HEK293 (cell line): ENCODE measurements around the gene BCAT1.

ENCODE experiments used
- CTCF ChIA-PET: fragments of 350-600 bp; formaldehyde crosslinking; extraction: SDS; loops from one replicate; lab custom pipeline; 2021; ENCODE audit warnings: antibody characterized with exemption; lab: Yijun Ruan, JAX
- POLR2A ChIA-PET: fragments of 300-600 bp; formaldehyde crosslinking; extraction: SDS; loops from one replicate; lab custom pipeline; 2020; ENCODE audit warnings: antibody characterized with exemption, inconsistent platforms; lab: Yijun Ruan, JAX
- H3K27ac ChIP-seq: fragments of 200-500 bp; sonication (Bioruptor generic); 2 replicates; pipeline ENCODE4 v1.5.1; 2014; ENCODE audit warnings: low read depth, low read length, control low read depth, inconsistent platforms; ENCODE audit errors: extremely low read depth
- H3K36me3 ChIP-seq, 2 experiments: fragments of 200-500 bp in 1 of 2; sonication (Bioruptor generic) in 1 of 2; 1 replicate in 1 of 2; 2 replicates in 1 of 2; pipeline ENCODE4 v1.5.1; 2014 to 2017; ENCODE audit warnings: inconsistent platforms in 2 of 2, low read length in 2 of 2; ENCODE audit not compliant: control insufficient read depth in 2 of 2, insufficient read depth in 1 of 2
- H3K4me1 ChIP-seq: fragments of 200-500 bp; sonication (Bioruptor generic); 2 replicates; pipeline ENCODE4 v1.5.1; 2014; ENCODE audit warnings: mild to moderate bottlenecking, low read length, inconsistent platforms; ENCODE audit not compliant: control insufficient read depth, insufficient read depth
- H3K4me3 ChIP-seq: 2 replicates; pipeline ENCODE4 v1.5.1; 2011; ENCODE audit warnings: low read depth, mild to moderate bottlenecking, control low read depth, low read length, moderate library complexity
- H3K9me3 ChIP-seq: fragments of 200-500 bp; sonication (Bioruptor generic); 2 replicates; pipeline ENCODE4 v1.5.1; 2014; ENCODE audit warnings: low read depth, low read length, inconsistent platforms; ENCODE audit not compliant: control insufficient read depth, insufficient read depth
- BCL6B ChIP-seq: fragments of 450-650 bp; formaldehyde crosslinking; IDR thresholded peaks from 2 replicates; pipeline ENCODE4 v1.5.1; 2017; ENCODE audit warnings: missing biosample characterization, missing genetic modification characterization
- INSM2 ChIP-seq: fragments of 450-650 bp; formaldehyde crosslinking; IDR thresholded peaks from 2 replicates; pipeline ENCODE4 v1.5.1; 2016; ENCODE audit warnings: missing biosample characterization, missing genetic modification characterization
- ZBTB26 ChIP-seq: fragments of 450-650 bp; formaldehyde crosslinking; optimal IDR thresholded peaks from 2 replicates; pipeline ENCODE3; 2016; ENCODE audit warnings: missing biosample characterization, mild to moderate bottlenecking, missing genetic modification characterization
- ZBTB49 ChIP-seq: fragments of 450-650 bp; formaldehyde crosslinking; IDR thresholded peaks from 2 replicates; pipeline ENCODE4 v1.5.1; 2016; ENCODE audit warnings: missing biosample characterization, missing genetic modification characterization, low read depth
- ZNF121 ChIP-seq: fragments of 450-650 bp; formaldehyde crosslinking; IDR thresholded peaks from 2 replicates; pipeline ENCODE4 v1.5.1; 2016; ENCODE audit warnings: missing biosample characterization, missing genetic modification characterization
- ZNF37A ChIP-seq: fragments of 450-650 bp; IDR thresholded peaks from 2 replicates; pipeline ENCODE4 v1.5.1; 2018; ENCODE audit warnings: missing biosample characterization, missing genetic modification characterization
- ZNF596 ChIP-seq: fragments of 450-650 bp; IDR thresholded peaks from 2 replicates; pipeline ENCODE4 v1.5.0; 2018; ENCODE audit warnings: missing biosample characterization, mild to moderate bottlenecking, missing genetic modification characterization, moderate library complexity
- ZNF645 ChIP-seq: fragments of 450-650 bp; formaldehyde crosslinking; IDR thresholded peaks from 2 replicates; pipeline ENCODE4; 2016; ENCODE audit warnings: missing biosample characterization, missing genetic modification characterization
- ZNF660 ChIP-seq: fragments of 450-650 bp; IDR thresholded peaks from 2 replicates; pipeline ENCODE4 v1.5.1; 2018; ENCODE audit warnings: missing biosample characterization, mild to moderate bottlenecking, missing genetic modification characterization
- ZSCAN16 ChIP-seq: fragments of 450-650 bp; formaldehyde crosslinking; IDR thresholded peaks from 2 replicates; pipeline ENCODE4 v1.5.1; 2016; ENCODE audit warnings: missing biosample characterization, missing genetic modification characterization

Gene BCAT1

GRCh38 chr12:24848941-24849477, 99.9 kb downstream of the BCAT1 start (continued):
- TF ChIP-seq BCL6B (no peak), ZNF121 (tag by site-specific recombination) (no peak)

- no peak overlapping the region for H3K27ac ChIP-seq
- no peak overlapping the region for H3K4me3 ChIP-seq
- CTCF ChIA-PET: interaction anchor here (0.6 kb wide), 2 partner anchors 97 to 122 kb away, joined by 3 read pairs; no protein-coding TSS in a partner anchor
- no peaks in the 10 kb centered on the region for H3K9me3 ChIP-seq
- no peaks in the 10 kb centered on the region for H3K4me1 ChIP-seq
- TF ChIP-seq ZNF37A (tag by site-specific recombination) (no peak), ZNF660 (tag by site-specific recombination) (no peak)
- POLR2A ChIA-PET: no interaction called here
- H3K36me3 ChIP-seq: no peaks in the 10 kb centered on the region
Measured at GRCh38 chr12:24846689-24847088, 102.2 kb downstream of the BCAT1 start.

- POLR2A ChIA-PET: no interaction called here
- Histone ChIP-seq H3K36me3 (no peaks in the 10 kb centered on the region), H3K9me3 (no peaks in the 10 kb centered on the region), H3K4me1 (no peaks in the 10 kb centered on the region), H3K4me3 (no peak overlapping the region), H3K27ac (no peak overlapping the region)
- TF ChIP-seq ZNF596 (tag by site-specific recombination): no peak
- TF ChIP-seq ZNF645 (tag by site-specific recombination): no peak
- no peak for TF ChIP-seq INSM2 (tag by site-specific recombination)
- TF ChIP-seq ZSCAN16 (tag by site-specific recombination): no peak
- no peak for TF ChIP-seq ZBTB26 (tag by site-specific recombination)
- no peak for TF ChIP-seq ZBTB49 (tag by site-specific recombination)
- CTCF ChIA-PET: interaction anchor here (0.9 kb wide), 1 partner anchor 11 kb away, joined by 3 read pairs; no protein-coding TSS in a partner anchor
Measured at GRCh38 chr12:24845615-24846014, 103.3 kb downstream of the BCAT1 start.
